Spleen (tissue), 7 donors: ENCODE data around the gene PXDN.

Experiments
- CTCF ChIP-seq, 11 experiments: fragments of 200-600 bp in 7 of 11; fragments of 450-650 bp in 4 of 11; sonication (generic) in 4 of 11; IDR thresholded peaks in 8 of 11; conservative IDR thresholded peaks in 3 of 11; 1 replicate in 7 of 11; 2 replicates in 4 of 11; pipeline versions ENCODE4 v1.4.0 to v1.8.0; 2016 to 2021; ENCODE audit warnings: antibody characterized with exemption in 11 of 11, inconsistent platforms in 4 of 11, mild to moderate bottlenecking in 1 of 11
- POLR2A ChIP-seq, 3 donors: fragments of 450-650 bp; IDR thresholded peaks; one replicate each; pipeline ENCODE4 v1.5.1; 2017; ENCODE audit warnings: antibody characterized with exemption in 3 of 3, mild to moderate bottlenecking in 1 of 3
- donor health status: DM: no; HTN: no; CAD: no; lungs with moderate emphysema.
- donor health status: DM: no; HTN: no; CAD: no.
- donor health status: DM: no; HTN: no; CAD: no.

- TF ChIP-seq CTCF (IDR thresholded peaks at IDR 0.05 in 8 of 11, conservative IDR thresholded peaks at IDR 0.05 in 3 of 11) (no peak), POLR2A (IDR thresholded peaks at IDR 0.05) (no peak)
These were observed 6.2 kb downstream of the PXDN start for GRCh38 chr2:1738163-1738562.
